Fibroblast of lung (primary cell): ENCODE results near the gene MOV10. TPM values are rescaled to one million over a fixed set of nuclear protein-coding genes. Genes with fewer than 3 reads are reported as not detected.

Experiments
- DNase-seq, 2 donors: peaks; one replicate each; pipeline versions ENCODE4 v3.0.0 to v3.0.0-alpha.2; 2010; ENCODE audit warnings: low read depth in 2 of 2
- H2AFZ ChIP-seq: 2 replicates; pipeline ENCODE4 v1.5.1; 2012; ENCODE audit warnings: low read length, control low read depth, inconsistent platforms
- H3K27ac ChIP-seq: 2 replicates; pipeline ENCODE4 v1.5.1; 2011; ENCODE audit warnings: low read length, control low read depth; ENCODE audit not compliant: insufficient read depth
- H3K27me3 ChIP-seq: 2 replicates; pipeline ENCODE4 v1.5.1; 2011; ENCODE audit warnings: mild to moderate bottlenecking, low read length; ENCODE audit not compliant: control insufficient read depth, insufficient read depth
- H3K36me3 ChIP-seq: 2 replicates; pipeline ENCODE4 v1.5.1; 2011; ENCODE audit warnings: low read length; ENCODE audit not compliant: control insufficient read depth, insufficient read depth
- H3K4me1 ChIP-seq: 2 replicates; pipeline ENCODE4 v1.5.1; 2011; ENCODE audit warnings: low read length; ENCODE audit not compliant: control insufficient read depth, insufficient read depth; ENCODE audit errors: extremely low read depth
- H3K4me2 ChIP-seq: 2 replicates; pipeline ENCODE4 v1.5.1; 2011; ENCODE audit warnings: low read length, control low read depth; ENCODE audit not compliant: insufficient read depth; ENCODE audit errors: extremely low read depth
- H3K4me3 ChIP-seq, 4 experiments: fragments of 200-600 bp in 1 of 4; sonication (generic) in 1 of 4; replicated peaks in 1 of 4; 2 replicates each; pipeline ENCODE4 v1.5.1; 2011 to 2016; ENCODE audit warnings: low read length in 4 of 4, low read depth in 3 of 4, mild to moderate bottlenecking in 3 of 4, control low read depth in 2 of 4, inconsistent platforms in 1 of 4, mixed read lengths in 1 of 4; ENCODE audit not compliant: insufficient read depth in 1 of 4; ENCODE audit errors: control extremely low read depth in 1 of 4
- H3K79me2 ChIP-seq: 2 replicates; pipeline ENCODE4 v1.5.1; 2012; ENCODE audit warnings: mild to moderate bottlenecking, low read length, inconsistent platforms; ENCODE audit not compliant: control insufficient read depth, insufficient read depth
- H3K9ac ChIP-seq: 2 replicates; pipeline ENCODE4 v1.5.1; 2011; ENCODE audit warnings: mild to moderate bottlenecking, low read length, control low read depth; ENCODE audit not compliant: insufficient read depth
- H3K9me3 ChIP-seq: 2 replicates; pipeline ENCODE4 v1.5.1; 2012; ENCODE audit warnings: low read depth, low read length; ENCODE audit not compliant: control insufficient read depth, insufficient read depth
- H4K20me1 ChIP-seq: 2 replicates; pipeline ENCODE4 v1.5.1; 2011; ENCODE audit warnings: low read length; ENCODE audit not compliant: control insufficient read depth, insufficient read depth; ENCODE audit errors: extremely low read depth
- EZH2 ChIP-seq: IDR thresholded peaks from 2 replicates; pipeline ENCODE4 v1.5.1; 2012; ENCODE audit warnings: low read length, control low read depth, mild to moderate bottlenecking; ENCODE audit errors: missing control alignments
- polyA plus RNA-seq, 2 donors: library from polyadenylated mRNA; depleted of rRNA in 1 of 2; stranded (reverse) in 1 of 2; unstranded in 1 of 2; fragments of >200 nt; gene quantifications; 2 replicates each; pipeline ENCODE4 v1.2.1, GENCODE V29; 2011 to 2012; ENCODE audit warnings: missing spikeins in 1 of 2
- total RNA-seq: library from RNA; depleted of rRNA; stranded (reverse); fragments of >200 nt; gene quantifications from 2 replicates; pipeline ENCODE4 v1.2.1, GENCODE V29; 2014
- TF ChIP-seq, protein P1 (sequence below), 2 donors: IDR thresholded peaks in 1 of 2; conservative IDR thresholded peaks in 1 of 2; 1 replicate in 1 of 2; 2 replicates in 1 of 2; pipeline ENCODE4 v1.5.1; 2011 to 2012; ENCODE audit warnings: low read length in 2 of 2, control low read depth in 1 of 2, inconsistent platforms in 1 of 2, low read depth in 1 of 2, mild to moderate bottlenecking in 1 of 2

The MOV10 gene
- total and polyA plus RNA-seq, 2 donors (not counting 1 experiment from before 2014, with no cell fraction given): 39.6 to 42.9 TPM

DNA sequence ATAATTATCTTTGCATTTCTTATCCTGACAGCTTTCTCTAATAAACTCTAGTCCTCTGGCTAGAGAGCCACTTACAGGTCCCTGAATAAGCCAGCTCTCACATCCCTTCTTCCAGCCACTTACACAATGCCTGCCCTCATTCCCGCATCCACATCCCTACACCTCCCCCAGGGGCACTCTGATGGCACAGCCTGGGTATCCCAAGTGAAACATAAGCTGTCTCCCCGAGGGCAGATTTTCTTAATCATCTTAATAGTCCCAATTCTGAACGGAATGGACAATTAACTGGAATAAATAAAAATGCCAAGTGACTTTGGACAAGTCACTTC, 27.6 kb downstream of the MOV10 start:
- DNase-seq: no peak
- H3K27ac ChIP-seq: peak overlapping the region; percentile 79

DNA sequence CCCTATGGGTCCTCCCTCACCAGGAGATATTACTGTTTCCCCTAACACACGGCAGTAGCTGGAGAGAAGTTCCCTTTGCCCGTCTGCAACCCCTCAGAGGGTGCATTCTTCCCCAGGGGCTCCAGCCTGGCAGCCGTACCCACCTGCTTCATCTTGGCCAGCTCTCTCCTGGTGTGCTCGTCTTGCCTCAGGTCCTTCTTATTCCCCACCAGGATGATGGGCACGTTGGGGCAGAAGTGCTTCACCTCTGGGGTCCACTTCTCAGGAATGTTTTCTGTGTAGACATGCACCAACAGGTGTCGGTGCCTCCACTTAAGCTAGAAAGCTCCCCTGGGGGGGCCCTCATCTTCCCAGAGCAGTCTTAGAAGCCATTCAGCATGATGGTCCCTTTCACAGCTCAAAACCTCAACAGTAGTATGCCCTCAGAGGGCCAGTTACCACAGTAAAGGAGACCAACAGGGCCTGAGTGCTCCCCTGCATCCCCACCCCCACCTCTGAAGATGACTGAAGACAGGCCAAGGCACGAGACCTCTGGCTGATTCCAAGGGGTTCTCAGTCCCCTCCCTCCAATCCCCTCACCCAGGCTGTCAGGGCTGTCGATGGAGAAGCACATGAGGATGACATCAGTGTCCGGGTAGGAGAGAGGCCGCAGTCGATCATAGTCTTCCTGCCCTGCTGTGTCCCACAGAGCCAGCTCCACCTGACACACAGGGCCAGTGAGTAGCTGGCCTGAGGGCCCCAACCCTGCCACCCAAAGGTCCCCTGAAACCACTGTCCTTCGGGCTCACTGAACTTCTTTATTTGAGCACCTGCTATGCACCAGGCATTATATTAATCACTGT, 28.2 kb downstream of the MOV10 start:
- Histone ChIP-seq H3K4me3 (no peak overlapping the region), H3K4me1 (peaks cover 42% of the 10 kb centered on the region), H4K20me1 (no peaks in the 10 kb centered on the region), H3K9me3 (no peaks in the 10 kb centered on the region), H3K4me2 (no peak overlapping the region), H3K9ac (no peak overlapping the region), H3K27ac (no peak overlapping the region), H3K27me3 (no peaks in the 10 kb centered on the region), H3K36me3 (peaks cover 31% of the 10 kb centered on the region), H2AFZ (no peak overlapping the region), H3K79me2 (peaks cover 42% of the 10 kb centered on the region)
- DNase-seq: no peak
- no peak for TF ChIP-seq EZH2
- TF ChIP-seq, protein P1, sequence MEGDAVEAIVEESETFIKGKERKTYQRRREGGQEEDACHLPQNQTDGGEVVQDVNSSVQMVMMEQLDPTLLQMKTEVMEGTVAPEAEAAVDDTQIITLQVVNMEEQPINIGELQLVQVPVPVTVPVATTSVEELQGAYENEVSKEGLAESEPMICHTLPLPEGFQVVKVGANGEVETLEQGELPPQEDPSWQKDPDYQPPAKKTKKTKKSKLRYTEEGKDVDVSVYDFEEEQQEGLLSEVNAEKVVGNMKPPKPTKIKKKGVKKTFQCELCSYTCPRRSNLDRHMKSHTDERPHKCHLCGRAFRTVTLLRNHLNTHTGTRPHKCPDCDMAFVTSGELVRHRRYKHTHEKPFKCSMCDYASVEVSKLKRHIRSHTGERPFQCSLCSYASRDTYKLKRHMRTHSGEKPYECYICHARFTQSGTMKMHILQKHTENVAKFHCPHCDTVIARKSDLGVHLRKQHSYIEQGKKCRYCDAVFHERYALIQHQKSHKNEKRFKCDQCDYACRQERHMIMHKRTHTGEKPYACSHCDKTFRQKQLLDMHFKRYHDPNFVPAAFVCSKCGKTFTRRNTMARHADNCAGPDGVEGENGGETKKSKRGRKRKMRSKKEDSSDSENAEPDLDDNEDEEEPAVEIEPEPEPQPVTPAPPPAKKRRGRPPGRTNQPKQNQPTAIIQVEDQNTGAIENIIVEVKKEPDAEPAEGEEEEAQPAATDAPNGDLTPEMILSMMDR (conservative IDR thresholded peaks at IDR 0.05 in 1 of 2, IDR thresholded peaks at IDR 0.05 in 1 of 2; ENCODE audit: low read depth in 1 of 2, low read length in 2 of 2): no peak

More for the DNA sequence above, 27.6 kb downstream of the MOV10 start:
- H3K27me3 ChIP-seq: no peaks in the 10 kb centered on the region
- TF ChIP-seq, protein P1 (conservative IDR thresholded peaks at IDR 0.05 in 1 of 2, IDR thresholded peaks at IDR 0.05 in 1 of 2; ENCODE audit: low read depth in 1 of 2, low read length in 2 of 2): no peak
- TF ChIP-seq EZH2: no peak
- peaks cover 42% of the 10 kb centered on the region for H3K79me2 ChIP-seq
- H3K36me3 ChIP-seq: peaks cover 33% of the 10 kb centered on the region
- H3K4me2 ChIP-seq: no peak overlapping the region
- H2AFZ ChIP-seq: no peak overlapping the region
- no peaks in the 10 kb centered on the region for H3K9me3 ChIP-seq
- peaks cover 39% of the 10 kb centered on the region for H3K4me1 ChIP-seq
- H3K9ac ChIP-seq: no peak overlapping the region
- H3K4me3 ChIP-seq: no peak overlapping the region
- no peaks in the 10 kb centered on the region for H4K20me1 ChIP-seq

DNA sequence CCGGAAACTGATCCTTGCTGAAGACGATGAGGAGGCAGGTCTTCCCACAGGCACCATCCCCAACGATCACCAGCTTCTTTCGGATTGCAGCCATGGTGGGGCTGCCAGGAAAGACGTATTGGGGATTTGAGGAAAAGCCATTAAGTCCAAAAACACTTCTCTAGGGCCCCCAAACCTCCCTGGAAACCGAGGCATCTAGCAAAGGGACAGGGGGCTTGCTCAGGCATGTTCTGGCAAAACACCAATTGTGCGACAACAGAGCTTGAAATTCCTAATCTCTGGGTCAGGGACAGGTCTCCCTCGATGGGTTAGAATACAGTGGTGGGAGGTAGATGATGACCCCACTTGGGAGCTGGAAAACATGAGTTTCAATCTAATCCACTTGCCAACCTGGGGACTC, 29.2 kb downstream of the MOV10 start:
- Histone ChIP-seq H3K79me2 (peaks cover 42% of the 10 kb centered on the region), H3K4me3 (peak overlapping the region in 1 of 4 experiments; percentile 5), H4K20me1 (no peaks in the 10 kb centered on the region), H3K27me3 (no peaks in the 10 kb centered on the region), H3K4me2 (peak overlapping the region; percentile 86), H3K4me1 (peaks cover 42% of the 10 kb centered on the region), H3K9me3 (no peaks in the 10 kb centered on the region), H2AFZ (no peak overlapping the region), H3K9ac (no peak overlapping the region), H3K27ac (peak overlapping the region; percentile 92), H3K36me3 (peaks cover 25% of the 10 kb centered on the region)
- no peak for TF ChIP-seq EZH2
- TF ChIP-seq, protein P1 (conservative IDR thresholded peaks at IDR 0.05 in 1 of 2, IDR thresholded peaks at IDR 0.05 in 1 of 2; ENCODE audit: low read depth in 1 of 2, low read length in 2 of 2): no peak
- no peak for DNase-seq
